Measurements from ENCODE around the gene CD300E. TPM values are rescaled to one million over a fixed set of nuclear protein-coding genes. Genes with fewer than 3 reads are reported as not detected.

CD300E gene
- total and polyA plus RNA-seq, 5 donors from 2014 or later: 0.06 to 0.08 TPM; not detected in 3

DNA sequence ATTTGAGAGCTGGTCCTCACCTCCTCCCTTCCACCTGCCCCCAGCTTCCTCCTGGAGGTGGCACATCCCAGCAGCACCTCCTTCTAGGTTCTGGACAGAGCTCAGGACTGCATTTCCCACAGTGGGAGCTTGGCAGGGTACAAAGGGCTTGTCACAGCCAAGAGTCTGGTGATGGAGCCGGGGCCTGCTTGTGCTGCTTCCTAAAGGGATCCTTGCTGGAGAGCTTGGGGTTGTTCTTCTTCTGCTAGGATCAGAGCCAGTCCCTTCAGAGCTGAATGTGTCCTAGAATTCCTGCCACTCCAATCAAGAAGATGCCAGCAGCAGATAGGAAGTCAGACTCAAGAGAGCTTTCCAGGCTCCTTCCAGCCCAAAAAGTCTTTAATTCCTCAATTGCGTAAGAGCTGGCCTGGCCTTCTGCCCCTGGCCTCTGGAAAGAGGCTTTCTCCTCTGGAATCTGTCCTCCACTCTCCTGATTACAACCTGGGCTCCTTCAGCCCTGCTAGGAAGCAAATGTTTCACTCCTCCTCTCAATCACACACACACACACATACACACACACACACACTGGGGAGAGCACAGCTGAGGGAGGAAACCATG, 4.4 kb downstream of the CD300E start:
- Histone ChIP-seq H3K36me3 (ENCODE audit: control insufficient read depth, insufficient read depth, low read length) (no peaks in the 10 kb centered on the region), H3K27me3 (ENCODE audit: control insufficient read depth, insufficient read depth, low read length) (peaks cover 13% of the 10 kb centered on the region), H3K4me3 (ENCODE audit: low read depth, low read length) (no peak overlapping the region), H3K27ac (ENCODE audit: insufficient read depth, low read length, poor library complexity, severe bottlenecking) (no peak overlapping the region), H3K4me1 (ENCODE audit: control insufficient read depth, insufficient read depth, low read length, poor library complexity, severe bottlenecking) (no peaks in the 10 kb centered on the region), H3K9me3 (ENCODE audit: control insufficient read depth in 2 of 2, low read length in 2 of 2) (no peaks in the 10 kb centered on the region)
- Mint-ChIP-seq H3K4me1 (no peaks in the 10 kb centered on the region), H3K36me3 (no peaks in the 10 kb centered on the region), H3K9me3 (peaks cover 0 to 2% (median 0%) of the 10 kb centered on the region in 7 donors), H3K27me3 (peaks cover 44% of the 10 kb centered on the region), H3K27ac (no peak overlapping the region), H3K4me3 (no peak overlapping the region)
- no peak for ATAC-seq (ENCODE audit: low read depth in 2 of 2)
- DNase-seq: no peak

GRCh38 chr17:74618451-74618850, 5.1 kb downstream of the CD300E start:
- Mint-ChIP-seq H3K4me3 (no peak overlapping the region), H3K4me1 (no peaks in the 10 kb centered on the region), H3K27ac (no peak overlapping the region), H3K27me3 (peaks cover 39% of the 10 kb centered on the region), H3K36me3 (no peaks in the 10 kb centered on the region), H3K9me3 (peaks cover 0 to 2% (median 0%) of the 10 kb centered on the region in 7 donors)
- no peaks in the 10 kb centered on the region for H3K36me3 ChIP-seq (ENCODE audit: control insufficient read depth, insufficient read depth, low read length)
- DNase-seq (no peak), ATAC-seq (ENCODE audit: low read depth in 2 of 2) (no peak)
- H3K4me1 ChIP-seq (ENCODE audit: control insufficient read depth, insufficient read depth, low read length, poor library complexity, severe bottlenecking): no peaks in the 10 kb centered on the region
- no peak overlapping the region for H3K4me3 ChIP-seq (ENCODE audit: low read depth, low read length)
- no peaks in the 10 kb centered on the region for H3K9me3 ChIP-seq (ENCODE audit: control insufficient read depth in 2 of 2, low read length in 2 of 2)
- peaks cover 10% of the 10 kb centered on the region for H3K27me3 ChIP-seq (ENCODE audit: control insufficient read depth, insufficient read depth, low read length)
- H3K27ac ChIP-seq (ENCODE audit: insufficient read depth, low read length, poor library complexity, severe bottlenecking): no peak overlapping the region

- H3K27ac Mint-ChIP-seq: no peak overlapping the region
- H3K4me3 ChIP-seq (ENCODE audit: low read depth, low read length): no peak overlapping the region
- no peak overlapping the region for H3K27ac ChIP-seq (ENCODE audit: insufficient read depth, low read length, poor library complexity, severe bottlenecking)
- ATAC-seq (ENCODE audit: low read depth in 2 of 2) (no peak), DNase-seq (no peak)
- H3K27me3 Mint-ChIP-seq: peaks cover 34% of the 10 kb centered on the region
- H3K9me3 Mint-ChIP-seq: peaks cover 0 to 2% (median 0%) of the 10 kb centered on the region in 7 donors
- no peak overlapping the region for H3K4me3 Mint-ChIP-seq
- no peaks in the 10 kb centered on the region for H3K9me3 ChIP-seq (ENCODE audit: control insufficient read depth in 2 of 2, low read length in 2 of 2)
- no peaks in the 10 kb centered on the region for H3K4me1 Mint-ChIP-seq
- H3K27me3 ChIP-seq (ENCODE audit: control insufficient read depth, insufficient read depth, low read length): peaks cover 4% of the 10 kb centered on the region
- H3K36me3 Mint-ChIP-seq: no peaks in the 10 kb centered on the region
- no peaks in the 10 kb centered on the region for H3K36me3 ChIP-seq (ENCODE audit: control insufficient read depth, insufficient read depth, low read length)
- H3K4me1 ChIP-seq (ENCODE audit: control insufficient read depth, insufficient read depth, low read length, poor library complexity, severe bottlenecking): no peaks in the 10 kb centered on the region
Measured at GRCh38 chr17:74616696-74617095, 6.8 kb downstream of the CD300E start.

GRCh38 chr17:74612046-74612445, 11.5 kb downstream of the CD300E start:
- Mint-ChIP-seq H3K9me3 (peaks cover 0 to 3% (median 1%) of the 10 kb centered on the region in 7 donors), H3K27me3 (peaks cover 37% of the 10 kb centered on the region), H3K36me3 (no peaks in the 10 kb centered on the region), H3K27ac (no peak overlapping the region), H3K4me1 (no peaks in the 10 kb centered on the region), H3K4me3 (no peak overlapping the region)
- H3K4me1 ChIP-seq (ENCODE audit: control insufficient read depth, insufficient read depth, low read length, poor library complexity, severe bottlenecking): no peaks in the 10 kb centered on the region
- no peaks in the 10 kb centered on the region for H3K36me3 ChIP-seq (ENCODE audit: control insufficient read depth, insufficient read depth, low read length)
- H3K27me3 ChIP-seq (ENCODE audit: control insufficient read depth, insufficient read depth, low read length): peaks cover 7% of the 10 kb centered on the region
- H3K9me3 ChIP-seq (ENCODE audit: control insufficient read depth in 2 of 2, low read length in 2 of 2): no peaks in the 10 kb centered on the region
- H3K27ac ChIP-seq (ENCODE audit: insufficient read depth, low read length, poor library complexity, severe bottlenecking): no peak overlapping the region
- no peak for ATAC-seq (ENCODE audit: low read depth in 2 of 2)
- DNase-seq: no peak
- H3K4me3 ChIP-seq (ENCODE audit: low read depth, low read length): no peak overlapping the region

GRCh38 chr17:74610108-74610507, 13.4 kb downstream of the CD300E start:
- Histone ChIP-seq H3K36me3 (ENCODE audit: control insufficient read depth, insufficient read depth, low read length) (no peaks in the 10 kb centered on the region), H3K4me3 (ENCODE audit: low read depth, low read length) (no peak overlapping the region), H3K27ac (ENCODE audit: insufficient read depth, low read length, poor library complexity, severe bottlenecking) (no peak overlapping the region), H3K4me1 (ENCODE audit: control insufficient read depth, insufficient read depth, low read length, poor library complexity, severe bottlenecking) (no peaks in the 10 kb centered on the region), H3K9me3 (ENCODE audit: control insufficient read depth in 2 of 2, low read length in 2 of 2) (no peaks in the 10 kb centered on the region), H3K27me3 (ENCODE audit: control insufficient read depth, insufficient read depth, low read length) (peaks cover 7% of the 10 kb centered on the region)
- DNase-seq (peak in 1 of 3 donors; percentile 14), ATAC-seq (ENCODE audit: low read depth in 2 of 2) (no peak)
- H3K9me3 Mint-ChIP-seq: peaks cover 0 to 3% (median 1%) of the 10 kb centered on the region in 7 donors
- no peak overlapping the region for H3K27ac Mint-ChIP-seq
- no peaks in the 10 kb centered on the region for H3K36me3 Mint-ChIP-seq
- H3K4me3 Mint-ChIP-seq: no peak overlapping the region
- peaks cover 25% of the 10 kb centered on the region for H3K27me3 Mint-ChIP-seq
- H3K4me1 Mint-ChIP-seq: no peaks in the 10 kb centered on the region

DNA sequence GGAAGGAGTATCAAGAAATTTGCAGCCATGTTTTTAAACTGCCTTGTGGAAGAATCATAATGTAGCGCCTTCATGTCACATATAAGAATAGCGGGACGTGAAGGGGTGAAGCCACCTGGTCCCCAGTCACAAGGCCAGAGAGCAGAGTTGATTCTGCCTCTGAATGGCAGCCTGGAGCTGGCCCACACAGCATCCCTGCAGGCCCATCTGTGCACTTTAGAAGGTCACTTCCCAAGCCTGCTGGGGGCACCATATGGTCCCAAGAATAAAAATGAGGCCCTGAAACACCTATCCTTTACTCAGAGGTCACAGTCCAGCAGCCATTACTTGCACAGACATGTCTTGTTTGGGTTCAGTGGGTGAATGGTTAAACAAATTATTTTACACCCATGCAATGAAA, 15.0 kb downstream of the CD300E start:
- no peaks in the 10 kb centered on the region for H3K36me3 Mint-ChIP-seq

DNA sequence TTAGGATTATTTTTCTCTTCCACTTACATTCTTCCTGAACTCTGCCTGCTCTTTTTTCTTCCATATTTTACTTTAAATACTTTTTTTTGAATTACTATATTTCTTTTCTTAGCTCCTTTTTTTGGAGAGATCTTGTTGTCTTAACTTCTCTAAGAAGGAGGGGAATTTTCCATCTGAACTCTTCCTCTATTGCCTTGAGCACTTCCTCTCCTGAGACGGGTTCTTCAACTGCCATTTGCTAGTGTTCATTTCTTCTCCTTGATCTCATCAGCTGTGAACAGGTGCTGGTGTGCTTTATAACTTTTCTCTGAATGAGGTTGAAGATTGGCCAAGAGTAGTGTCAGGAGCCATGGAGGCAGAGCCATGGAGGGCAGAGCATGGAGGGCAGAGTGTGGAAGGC, 16.3 kb downstream of the CD300E start:
- Mint-ChIP-seq H3K27me3 (peaks cover 19% of the 10 kb centered on the region), H3K36me3 (no peaks in the 10 kb centered on the region), H3K9me3 (peaks cover 0 to 3% (median 1%) of the 10 kb centered on the region in 7 donors), H3K27ac (no peak overlapping the region), H3K4me1 (no peaks in the 10 kb centered on the region), H3K4me3 (no peak overlapping the region)
- Histone ChIP-seq H3K27ac (ENCODE audit: insufficient read depth, low read length, poor library complexity, severe bottlenecking) (no peak overlapping the region), H3K4me1 (ENCODE audit: control insufficient read depth, insufficient read depth, low read length, poor library complexity, severe bottlenecking) (no peaks in the 10 kb centered on the region), H3K36me3 (ENCODE audit: control insufficient read depth, insufficient read depth, low read length) (no peaks in the 10 kb centered on the region), H3K4me3 (ENCODE audit: low read depth, low read length) (no peak overlapping the region), H3K9me3 (ENCODE audit: control insufficient read depth in 2 of 2, low read length in 2 of 2) (no peaks in the 10 kb centered on the region), H3K27me3 (ENCODE audit: control insufficient read depth, insufficient read depth, low read length) (peaks cover 10% of the 10 kb centered on the region)
- ATAC-seq (ENCODE audit: low read depth in 2 of 2): no peak
- DNase-seq: no peak

More for the DNA sequence above, 15.0 kb downstream of the CD300E start:
- no peaks in the 10 kb centered on the region for H3K9me3 ChIP-seq (ENCODE audit: control insufficient read depth in 2 of 2, low read length in 2 of 2)
- no peaks in the 10 kb centered on the region for H3K4me1 Mint-ChIP-seq
- peaks cover 19% of the 10 kb centered on the region for H3K27me3 Mint-ChIP-seq
- ATAC-seq (ENCODE audit: low read depth in 2 of 2): no peak
- no peaks in the 10 kb centered on the region for H3K4me1 ChIP-seq (ENCODE audit: control insufficient read depth, insufficient read depth, low read length, poor library complexity, severe bottlenecking)
- H3K27me3 ChIP-seq (ENCODE audit: control insufficient read depth, insufficient read depth, low read length): peaks cover 8% of the 10 kb centered on the region
- no peaks in the 10 kb centered on the region for H3K36me3 ChIP-seq (ENCODE audit: control insufficient read depth, insufficient read depth, low read length)
- H3K27ac Mint-ChIP-seq: no peak overlapping the region
- H3K4me3 ChIP-seq (ENCODE audit: low read depth, low read length): no peak overlapping the region
- peaks cover 0 to 3% (median 1%) of the 10 kb centered on the region in 7 donors for H3K9me3 Mint-ChIP-seq
- H3K27ac ChIP-seq (ENCODE audit: insufficient read depth, low read length, poor library complexity, severe bottlenecking): no peak overlapping the region
- H3K4me3 Mint-ChIP-seq: no peak overlapping the region
- no peak for DNase-seq

- no peak for DNase-seq
- Histone ChIP-seq H3K27ac (ENCODE audit: insufficient read depth, low read length, poor library complexity, severe bottlenecking) (no peak overlapping the region), H3K36me3 (ENCODE audit: control insufficient read depth, insufficient read depth, low read length) (no peaks in the 10 kb centered on the region), H3K9me3 (ENCODE audit: control insufficient read depth in 2 of 2, low read length in 2 of 2) (no peaks in the 10 kb centered on the region), H3K27me3 (ENCODE audit: control insufficient read depth, insufficient read depth, low read length) (peaks cover 8% of the 10 kb centered on the region), H3K4me1 (ENCODE audit: control insufficient read depth, insufficient read depth, low read length, poor library complexity, severe bottlenecking) (no peaks in the 10 kb centered on the region), H3K4me3 (ENCODE audit: low read depth, low read length) (no peak overlapping the region)
- peaks cover 0 to 3% (median 1%) of the 10 kb centered on the region in 7 donors for H3K9me3 Mint-ChIP-seq
- no peak overlapping the region for H3K27ac Mint-ChIP-seq
- no peak for ATAC-seq (ENCODE audit: low read depth in 2 of 2)
- no peaks in the 10 kb centered on the region for H3K36me3 Mint-ChIP-seq
- no peaks in the 10 kb centered on the region for H3K4me1 Mint-ChIP-seq
- peaks cover 19% of the 10 kb centered on the region for H3K27me3 Mint-ChIP-seq
- H3K4me3 Mint-ChIP-seq: no peak overlapping the region
Measured at GRCh38 chr17:74606050-74606449, 17.5 kb downstream of the CD300E start.
